Heart left ventricle (tissue), 13 donors: Measurements from ENCODE around the gene CPPED1.

Source experiments
- POLR2A ChIP-seq, 2 donors: fragments of 450-650 bp; IDR thresholded peaks; one replicate each; pipeline ENCODE4 v1.6.1; 2017; ENCODE audit warnings: antibody characterized with exemption in 2 of 2, mild to moderate bottlenecking in 2 of 2, moderate library complexity in 2 of 2
- TF ChIP-seq, protein P1 (sequence below), 12 donors: fragments of 200-600 bp; sonication (generic) in 4 of 12; IDR thresholded peaks; one replicate each; pipeline versions ENCODE4 v1.5.0 to v1.8.0; 2018 to 2022; ENCODE audit warnings: antibody characterized with exemption in 12 of 12, mild to moderate bottlenecking in 5 of 12
- donor health status: ischemic (EF 13 %, LVEDD 7.1; RV severe dilation, severe dysfunction).
- donor health status: DM: no; HTN: yes; CAD: no.
- donor health status: DM: no; HTN: no; CAD: no.
- donor health status: ischemic (EF 25% LVEDD 6.9; RV normal size, moderate dysfunction).
- donor health status: ischemic (EF 25% LVEDD 5.7; RV mildly dilated, moderate dysfunction).
- donor health status: ischemic (EF 35%, LVEDD 5.7; RV mildly dilated, moderate dysfunction).
- donor health status: nonischemic (EF 11% LVEDD 7.7; RV severe dilation, severe dysfunction).
- donor health status: DM: yes; HTN: yes; CAD: no.
- donor health status: PGD.
- donor health status: ischemic (EF 29% LVEDD 5.4; RV normal size, mild dysfunction).
- donor health status: nonischemic (EF 23%, LVEDD 6.1; RV moderate dilation, normal function).

DNA sequence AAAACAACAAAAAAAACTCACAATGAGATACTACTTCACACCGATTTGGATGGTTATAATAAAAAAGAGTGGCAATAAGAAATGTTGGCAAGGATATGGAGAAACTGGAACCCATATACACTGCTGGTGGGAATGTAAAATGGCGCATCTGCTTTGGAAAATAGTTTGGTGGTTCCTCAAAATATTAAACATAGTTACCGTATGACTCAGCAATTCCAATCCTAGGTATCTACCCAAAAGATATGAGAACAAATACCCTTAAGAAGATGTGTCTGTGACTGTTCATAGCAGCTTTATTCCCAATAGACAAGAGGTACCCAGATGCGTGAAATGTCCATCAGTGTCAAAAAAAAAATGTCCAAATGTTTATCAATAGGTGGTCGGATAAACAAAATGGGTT lies 7.2 kb downstream of the CPPED1 start:
- TF ChIP-seq, protein P1, sequence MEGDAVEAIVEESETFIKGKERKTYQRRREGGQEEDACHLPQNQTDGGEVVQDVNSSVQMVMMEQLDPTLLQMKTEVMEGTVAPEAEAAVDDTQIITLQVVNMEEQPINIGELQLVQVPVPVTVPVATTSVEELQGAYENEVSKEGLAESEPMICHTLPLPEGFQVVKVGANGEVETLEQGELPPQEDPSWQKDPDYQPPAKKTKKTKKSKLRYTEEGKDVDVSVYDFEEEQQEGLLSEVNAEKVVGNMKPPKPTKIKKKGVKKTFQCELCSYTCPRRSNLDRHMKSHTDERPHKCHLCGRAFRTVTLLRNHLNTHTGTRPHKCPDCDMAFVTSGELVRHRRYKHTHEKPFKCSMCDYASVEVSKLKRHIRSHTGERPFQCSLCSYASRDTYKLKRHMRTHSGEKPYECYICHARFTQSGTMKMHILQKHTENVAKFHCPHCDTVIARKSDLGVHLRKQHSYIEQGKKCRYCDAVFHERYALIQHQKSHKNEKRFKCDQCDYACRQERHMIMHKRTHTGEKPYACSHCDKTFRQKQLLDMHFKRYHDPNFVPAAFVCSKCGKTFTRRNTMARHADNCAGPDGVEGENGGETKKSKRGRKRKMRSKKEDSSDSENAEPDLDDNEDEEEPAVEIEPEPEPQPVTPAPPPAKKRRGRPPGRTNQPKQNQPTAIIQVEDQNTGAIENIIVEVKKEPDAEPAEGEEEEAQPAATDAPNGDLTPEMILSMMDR (IDR thresholded peaks at IDR 0.05) = no peak
- no peak for TF ChIP-seq POLR2A (IDR thresholded peaks at IDR 0.05)
